ENCODE measurements around the gene DECR2. TPM values are rescaled to one million over a fixed set of nuclear protein-coding genes. Genes with fewer than 3 reads are reported as not detected.

The DECR2 gene
- total RNA-seq, 2 experiments from 2014 or later = 8.0 to 14.4 TPM

DNA sequence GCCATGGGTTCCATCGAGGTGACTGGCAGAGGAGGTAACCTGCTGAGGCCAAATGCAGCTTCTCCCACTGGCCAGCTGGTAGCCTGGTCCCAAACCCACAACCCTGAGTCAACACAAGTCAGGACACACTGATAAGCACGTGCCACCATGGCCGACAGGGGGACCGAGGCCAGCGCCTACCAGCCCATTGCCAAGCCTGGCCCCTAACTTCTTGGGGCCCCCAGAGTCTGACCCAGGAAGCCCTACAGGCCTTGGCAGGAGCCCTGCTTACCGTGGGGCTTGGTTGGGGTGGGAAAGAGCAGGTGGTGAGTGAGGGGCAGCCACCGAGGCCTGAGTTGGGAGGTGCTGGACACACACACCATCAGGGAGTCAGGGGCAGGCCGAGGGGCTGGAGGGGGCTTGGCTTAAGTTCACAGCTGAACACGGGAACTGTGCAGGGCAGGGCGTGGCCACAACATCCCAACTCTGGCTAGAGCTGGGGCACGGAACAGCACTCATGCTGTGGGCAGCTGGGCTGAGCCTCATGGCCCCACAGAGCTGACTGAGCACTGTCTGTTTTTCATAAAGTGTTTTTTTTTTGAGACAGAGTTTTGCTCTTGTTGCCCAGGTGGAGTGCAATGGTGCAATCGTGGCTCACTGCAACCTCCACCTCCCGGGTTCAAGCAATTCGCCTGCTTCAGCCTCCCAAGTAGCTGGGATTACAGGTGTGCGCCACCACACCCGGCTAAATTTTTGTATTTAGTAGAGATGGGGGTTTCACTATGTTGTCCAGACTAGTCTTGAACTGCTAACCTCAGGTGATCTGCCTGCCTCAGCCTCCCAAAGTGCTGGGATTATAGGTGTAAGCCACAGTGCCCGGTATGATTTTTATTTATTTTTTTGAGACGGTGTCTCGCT lies 36.8 kb upstream of the DECR2 start:
- Histone ChIP-seq H3K9me3 (ENCODE audit: low read length) (no peaks in the 10 kb centered on the region), H3K27ac (ENCODE audit: low read depth, low read length, poor library complexity, severe bottlenecking) (no peak overlapping the region), H3K4me3 (ENCODE audit: low read depth, low read length, poor library complexity, severe bottlenecking) (no peak overlapping the region), H3K36me3 (ENCODE audit: insufficient read depth, low read length) (peaks cover 29% of the 10 kb centered on the region), H3K4me1 (ENCODE audit: insufficient read depth, low read length, poor library complexity, severe bottlenecking) (peaks cover 2% of the 10 kb centered on the region), H4K20me1 (ENCODE audit: insufficient read depth, low read length) (no peaks in the 10 kb centered on the region), H3K79me2 (ENCODE audit: insufficient read depth, low read depth, low read length) (no peaks in the 10 kb centered on the region), H3K9me2 (ENCODE audit: insufficient read depth, low read length) (no peaks in the 10 kb centered on the region), H2AFZ (ENCODE audit: low read length) (no peak overlapping the region), H3K4me2 (ENCODE audit: low read length) (no peak overlapping the region)
- no peak for DNase-seq (ENCODE audit: low spot score)
- TF ChIP-seq EZH2phosphoT487 (IDR thresholded peaks at IDR 0.05; ENCODE audit: borderline replicate concordance, low read depth, low read length) = no peak
- TF ChIP-seq, protein P1, sequence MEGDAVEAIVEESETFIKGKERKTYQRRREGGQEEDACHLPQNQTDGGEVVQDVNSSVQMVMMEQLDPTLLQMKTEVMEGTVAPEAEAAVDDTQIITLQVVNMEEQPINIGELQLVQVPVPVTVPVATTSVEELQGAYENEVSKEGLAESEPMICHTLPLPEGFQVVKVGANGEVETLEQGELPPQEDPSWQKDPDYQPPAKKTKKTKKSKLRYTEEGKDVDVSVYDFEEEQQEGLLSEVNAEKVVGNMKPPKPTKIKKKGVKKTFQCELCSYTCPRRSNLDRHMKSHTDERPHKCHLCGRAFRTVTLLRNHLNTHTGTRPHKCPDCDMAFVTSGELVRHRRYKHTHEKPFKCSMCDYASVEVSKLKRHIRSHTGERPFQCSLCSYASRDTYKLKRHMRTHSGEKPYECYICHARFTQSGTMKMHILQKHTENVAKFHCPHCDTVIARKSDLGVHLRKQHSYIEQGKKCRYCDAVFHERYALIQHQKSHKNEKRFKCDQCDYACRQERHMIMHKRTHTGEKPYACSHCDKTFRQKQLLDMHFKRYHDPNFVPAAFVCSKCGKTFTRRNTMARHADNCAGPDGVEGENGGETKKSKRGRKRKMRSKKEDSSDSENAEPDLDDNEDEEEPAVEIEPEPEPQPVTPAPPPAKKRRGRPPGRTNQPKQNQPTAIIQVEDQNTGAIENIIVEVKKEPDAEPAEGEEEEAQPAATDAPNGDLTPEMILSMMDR (conservative IDR thresholded peaks at IDR 0.05; ENCODE audit: low read length) = no peak
- intact Hi-C loops (cut with micrococcal nuclease; ENCODE audit: unreplicated experiment) = no loop called here
- POLR2A ChIA-PET = no interaction called here
- CTCF ChIA-PET (ENCODE audit: unreplicated experiment) = no interaction called here
- no TSS peak for BruUV-seq (replicated peaks)

DNA sequence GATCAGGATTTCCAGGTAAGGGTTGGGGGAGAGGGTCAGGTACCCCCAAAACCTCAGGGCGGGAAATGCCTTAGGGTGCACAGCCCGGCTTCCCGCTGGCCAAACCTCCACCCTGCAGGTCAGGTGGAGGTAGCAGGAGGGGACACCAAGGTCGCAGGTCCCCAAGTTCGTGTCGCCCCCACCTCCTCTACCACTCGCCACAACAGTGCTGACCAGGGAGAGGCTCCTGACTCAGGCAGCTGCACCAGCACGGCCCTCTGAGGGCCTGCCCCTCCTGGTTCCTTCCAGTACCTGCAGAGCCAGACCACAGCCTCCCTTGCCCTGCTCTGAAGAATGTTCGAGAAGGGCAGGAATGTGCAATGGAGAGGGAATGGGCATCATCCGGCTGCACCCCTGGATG lies 35.2 kb upstream of the DECR2 start:
- Histone ChIP-seq H3K4me2 (ENCODE audit: low read length) (no peak overlapping the region), H3K4me3 (ENCODE audit: low read depth, low read length, poor library complexity, severe bottlenecking) (no peak overlapping the region), H3K27ac (ENCODE audit: low read depth, low read length, poor library complexity, severe bottlenecking) (no peak overlapping the region), H2AFZ (ENCODE audit: low read length) (no peak overlapping the region), H3K79me2 (ENCODE audit: insufficient read depth, low read depth, low read length) (no peaks in the 10 kb centered on the region), H3K9me2 (ENCODE audit: insufficient read depth, low read length) (no peaks in the 10 kb centered on the region), H3K4me1 (ENCODE audit: insufficient read depth, low read length, poor library complexity, severe bottlenecking) (peaks cover 12% of the 10 kb centered on the region), H3K36me3 (ENCODE audit: insufficient read depth, low read length) (peaks cover 30% of the 10 kb centered on the region), H3K9me3 (ENCODE audit: low read length) (no peaks in the 10 kb centered on the region), H4K20me1 (ENCODE audit: insufficient read depth, low read length) (no peaks in the 10 kb centered on the region)
- no peak for DNase-seq (ENCODE audit: low spot score)
- CTCF ChIA-PET (ENCODE audit: unreplicated experiment) = no interaction called here
- POLR2A ChIA-PET = no interaction called here
- no TSS peak for BruUV-seq (replicated peaks)
- intact Hi-C loops (cut with micrococcal nuclease; ENCODE audit: unreplicated experiment) = no loop called here
- TF ChIP-seq, protein P1 (conservative IDR thresholded peaks at IDR 0.05; ENCODE audit: low read length) = no peak
- TF ChIP-seq EZH2phosphoT487 (IDR thresholded peaks at IDR 0.05; ENCODE audit: borderline replicate concordance, low read depth, low read length) = no peak

DNA sequence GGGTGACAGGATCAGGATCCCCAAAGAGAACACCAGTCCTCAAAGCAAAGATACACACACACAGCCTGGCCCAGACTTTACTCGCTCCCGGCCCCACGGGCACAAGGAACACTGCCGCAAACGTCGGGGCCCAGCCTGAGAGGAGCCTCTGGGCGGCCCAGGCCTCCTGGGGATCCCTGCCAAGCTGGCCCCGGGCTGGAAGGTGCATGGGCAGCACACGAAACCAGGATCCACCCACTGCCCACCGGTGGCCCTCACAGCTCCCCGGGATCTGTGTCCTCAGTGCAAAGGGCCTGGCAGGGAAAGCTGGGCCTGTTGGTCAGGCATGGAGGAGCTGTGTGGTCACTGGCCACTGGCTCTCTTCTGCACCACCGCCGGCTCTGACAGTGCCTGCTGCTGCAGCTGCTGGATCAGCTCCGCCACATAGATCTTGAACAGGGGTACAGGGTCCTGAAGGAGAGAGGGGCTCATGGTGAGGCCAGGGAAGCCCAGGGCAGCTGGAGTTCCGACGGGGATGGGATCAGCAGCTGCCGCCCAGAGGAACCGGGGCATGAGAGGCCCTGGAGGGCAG lies 34.3 kb upstream of the DECR2 start:
- no peak overlapping the region for H2AFZ ChIP-seq (ENCODE audit: low read length)
- H3K27ac ChIP-seq (ENCODE audit: low read depth, low read length, poor library complexity, severe bottlenecking) = no peak overlapping the region
- H3K79me2 ChIP-seq (ENCODE audit: insufficient read depth, low read depth, low read length) = no peaks in the 10 kb centered on the region
- CTCF ChIA-PET (ENCODE audit: unreplicated experiment) = no interaction called here
- no peaks in the 10 kb centered on the region for H4K20me1 ChIP-seq (ENCODE audit: insufficient read depth, low read length)
- H3K36me3 ChIP-seq (ENCODE audit: insufficient read depth, low read length) = peaks cover 38% of the 10 kb centered on the region
- TF ChIP-seq, protein P1 (conservative IDR thresholded peaks at IDR 0.05; ENCODE audit: low read length) = no peak
- TF ChIP-seq EZH2phosphoT487 (IDR thresholded peaks at IDR 0.05; ENCODE audit: borderline replicate concordance, low read depth, low read length) = no peak
- intact Hi-C loops (cut with micrococcal nuclease; ENCODE audit: unreplicated experiment) = no loop called here
- BruUV-seq (replicated peaks) = TSS peak; percentile 57
- no peak overlapping the region for H3K4me2 ChIP-seq (ENCODE audit: low read length)
- POLR2A ChIA-PET = no interaction called here
- peaks cover 12% of the 10 kb centered on the region for H3K4me1 ChIP-seq (ENCODE audit: insufficient read depth, low read length, poor library complexity, severe bottlenecking)
- no peaks in the 10 kb centered on the region for H3K9me2 ChIP-seq (ENCODE audit: insufficient read depth, low read length)
- H3K9me3 ChIP-seq (ENCODE audit: low read length) = no peaks in the 10 kb centered on the region
- no peak overlapping the region for H3K4me3 ChIP-seq (ENCODE audit: low read depth, low read length, poor library complexity, severe bottlenecking)
- DNase-seq (ENCODE audit: low spot score) = no peak

Measured in OCI-LY7 (cell line).